NCI-H1436 (cell line): ENCODE measurements around the gene SEC24A.
A peak's percentile ranks its signal among the peaks of the same experiment; 100 is the strongest.
"Not testable (repeated sequence)": the region's sequence is repeated elsewhere in the genome, so short reads cannot be mapped to it uniquely, and the experiment has no call there.

ENCODE experiments used
- DNase-seq: peaks from one replicate; lab custom pipeline; 2025; lab: John Stamatoyannopoulos, UW

Gene SEC24A

GRCh38 chr5:134650660-134651059 is 2.1 kb downstream of the SEC24A start:
- not testable (repeated sequence) for DNase-seq

GRCh38 chr5:134651531-134651930 is 2.9 kb downstream of the SEC24A start:
- DNase-seq = no peak

- DNase-seq = no peak
These were observed 8.1 kb downstream of the SEC24A start for GRCh38 chr5:134656690-134657089.

GRCh38 chr5:134659456-134659855 is 10.9 kb downstream of the SEC24A start:
- no peak for DNase-seq

- DNase-seq = no peak
These were observed 11.3 kb downstream of the SEC24A start for GRCh38 chr5:134659922-134660321.

- no peak for DNase-seq
These were observed 14.4 kb downstream of the SEC24A start for GRCh38 chr5:134662971-134663370.

GRCh38 chr5:134664448-134664847 is 15.9 kb downstream of the SEC24A start:
- no peak for DNase-seq

GRCh38 chr5:134673546-134673945 is 25.0 kb downstream of the SEC24A start:
- not testable (repeated sequence) for DNase-seq

- not testable (repeated sequence) for DNase-seq
These were observed 28.8 kb downstream of the SEC24A start for GRCh38 chr5:134677357-134677756.

GRCh38 chr5:134690144-134690543 is 41.6 kb downstream of the SEC24A start:
- DNase-seq = not testable (repeated sequence)

- no peak for DNase-seq
These were observed 44.1 kb downstream of the SEC24A start for GRCh38 chr5:134692722-134693121.

GRCh38 chr5:134708301-134708700 is 59.7 kb downstream of the SEC24A start:
- no peak for DNase-seq

- DNase-seq = no peak
These were observed 65.5 kb downstream of the SEC24A start for GRCh38 chr5:134714120-134714519.

GRCh38 chr5:134714541-134714940 is 66.0 kb downstream of the SEC24A start:
- DNase-seq = no peak

- not testable (repeated sequence) for DNase-seq
These were observed 66.9 kb downstream of the SEC24A start for GRCh38 chr5:134715466-134715865.

- no peak for DNase-seq
These were observed 76.3 kb downstream of the SEC24A start for GRCh38 chr5:134724872-134725271.

GRCh38 chr5:134732819-134733218 is 84.2 kb downstream of the SEC24A start:
- no peak for DNase-seq

GRCh38 chr5:134735243-134735642 is 86.7 kb downstream of the SEC24A start:
- DNase-seq = no peak

GRCh38 chr5:134736173-134736812 is 87.7 kb downstream of the SEC24A start:
- DNase-seq = no peak

GRCh38 chr5:134738133-134738962 is 89.8 kb downstream of the SEC24A start, which contains the start of gene CAMLG:
Gene CAMLG (plus strand): TSS chr5:134738548. CDS start chr5:134738621, 73 bp downstream.
- DNase-seq = peak; percentile 98

GRCh38 chr5:134738963-134739661 is 90.5 kb downstream of the SEC24A start:
- peak; percentile 2 for DNase-seq

GRCh38 chr5:134741052-134741451 is 92.5 kb downstream of the SEC24A start:
- DNase-seq = no peak

GRCh38 chr5:134742134-134742533 is 93.5 kb downstream of the SEC24A start:
- DNase-seq = no peak
